H1 (cell line): ENCODE results near the gene ASIC2.

Experiments used
- EZH2 ChIP-seq: fragments of 200-600 bp; sonication (generic); IDR thresholded peaks from 2 replicates; pipeline ENCODE4 v1.7.1; 2012; ENCODE audit warnings: low read depth, mild to moderate bottlenecking, moderate library complexity, low read length, inconsistent platforms; ENCODE audit not compliant: severe bottlenecking
- GABPA ChIP-seq: IDR thresholded peaks from 2 replicates; pipeline ENCODE4 v1.6.1; 2011; ENCODE audit warnings: mild to moderate bottlenecking, low read length, moderate library complexity, borderline replicate concordance; ENCODE audit not compliant: insufficient read depth
- JUN ChIP-seq: IDR thresholded peaks from 2 replicates; pipeline ENCODE4 v1.6.1; 2011; ENCODE audit warnings: low read depth, mild to moderate bottlenecking, improper control_type of control experiment, low read length
- KDM5A ChIP-seq: fragments of 200-600 bp; IDR thresholded peaks from 2 replicates; pipeline ENCODE4 v1.7.1; 2012; ENCODE audit warnings: mild to moderate bottlenecking, low read length, inconsistent platforms, mixed read lengths
- NRF1 ChIP-seq: IDR thresholded peaks from 2 replicates; pipeline ENCODE4 v1.6.1; 2011; ENCODE audit warnings: mild to moderate bottlenecking, low read depth, low read length, improper control_type of control experiment
- POLR2A ChIP-seq, 2 experiments: IDR thresholded peaks; 1 replicate in 1 of 2; 2 replicates in 1 of 2; pipeline ENCODE4 v1.6.1; 2011; ENCODE audit warnings: low read depth in 2 of 2, low read length in 2 of 2, mild to moderate bottlenecking in 2 of 2; ENCODE audit errors: control extremely low read depth in 1 of 2
- POLR2AphosphoS5 ChIP-seq: IDR thresholded peaks from 2 replicates; pipeline ENCODE4 v1.6.1; 2011; ENCODE audit warnings: low read depth, low read length
- RAD21 ChIP-seq, 2 experiments: IDR thresholded peaks in 1 of 2; conservative IDR thresholded peaks in 1 of 2; 2 replicates each; pipeline ENCODE4 v1.6.1; 2011; ENCODE audit warnings: low read depth in 2 of 2, low read length in 2 of 2, improper control_type of control experiment in 1 of 2, inconsistent platforms in 1 of 2, mild to moderate bottlenecking in 1 of 2, moderate library complexity in 1 of 2
- RXRA ChIP-seq: IDR thresholded peaks from 2 replicates; pipeline ENCODE4 v1.6.1; 2011; ENCODE audit warnings: low read depth, mild to moderate bottlenecking, low read length, moderate library complexity; ENCODE audit not compliant: insufficient read depth
- SIN3A ChIP-seq, 2 experiments: IDR thresholded peaks in 1 of 2; conservative IDR thresholded peaks in 1 of 2; 2 replicates each; pipeline ENCODE4 v1.6.1; 2011 to 2012; ENCODE audit warnings: low read length in 2 of 2, improper control_type of control experiment in 1 of 2, low read depth in 1 of 2, mild to moderate bottlenecking in 1 of 2
- SP2 ChIP-seq: IDR thresholded peaks from 2 replicates; pipeline ENCODE4 v1.6.1; 2012; ENCODE audit warnings: mild to moderate bottlenecking, low read length, inconsistent platforms
- ZNF274 ChIP-seq: IDR thresholded peaks from 2 replicates; pipeline ENCODE4 v1.7.0; 2012; ENCODE audit warnings: low read length, borderline replicate concordance; ENCODE audit errors: extremely low read depth
- TF ChIP-seq, protein P1 (sequence below), 3 experiments: IDR thresholded peaks; 1 replicate in 2 of 3; 2 replicates in 1 of 3; pipeline versions ENCODE4 v1.5.1 to v1.6.1; 2011; ENCODE audit warnings: low read length in 3 of 3, mild to moderate bottlenecking in 3 of 3, inconsistent platforms in 2 of 3, low read depth in 1 of 3, moderate library complexity in 1 of 3; ENCODE audit not compliant: insufficient read depth in 1 of 3; ENCODE audit errors: control extremely low read depth in 1 of 3
- TF ChIP-seq, protein P2 (sequence below): IDR thresholded peaks from 2 replicates; pipeline ENCODE4 v1.6.1; 2012; ENCODE audit warnings: inconsistent platforms

DNA sequence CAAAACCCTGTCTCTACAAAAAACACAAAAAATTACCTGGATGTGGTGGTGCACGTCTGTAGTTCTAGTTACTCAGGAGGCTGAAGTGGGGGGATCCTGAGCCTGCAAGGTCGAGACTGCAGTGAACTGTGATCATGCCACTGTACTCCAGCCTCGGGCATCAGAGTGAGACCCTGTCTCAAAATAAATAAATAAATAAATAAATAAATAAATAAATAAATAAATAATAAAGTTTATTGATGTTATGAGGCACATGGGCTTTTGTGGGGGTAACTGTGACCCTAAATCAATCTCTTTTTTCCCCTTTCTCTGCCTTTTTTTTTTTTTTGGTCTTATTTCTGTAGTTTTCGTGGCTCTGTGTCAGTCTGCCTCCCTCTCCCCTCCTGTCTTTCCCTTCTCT, 4.5 kb upstream of the ASIC2 start:
- TF ChIP-seq POLR2A (IDR thresholded peaks at IDR 0.05; ENCODE audit: control extremely low read depth in 1 of 2, low read depth in 2 of 2, low read length in 2 of 2) (no peak), JUN (no peak), KDM5A (no peak), RAD21 (IDR thresholded peaks at IDR 0.05 in 1 of 2, conservative IDR thresholded peaks at IDR 0.05 in 1 of 2; ENCODE audit: low read depth in 2 of 2, low read length in 2 of 2) (no peak), RXRA (no peak), EZH2 (no peak), SIN3A (conservative IDR thresholded peaks at IDR 0.05 in 1 of 2, IDR thresholded peaks at IDR 0.05 in 1 of 2; ENCODE audit: low read depth in 1 of 2, low read length in 2 of 2) (no peak), GABPA (no peak), ZNF274 (no peak), POLR2AphosphoS5 (no peak), NRF1 (no peak), SP2 (no peak)
- TF ChIP-seq, protein P1, sequence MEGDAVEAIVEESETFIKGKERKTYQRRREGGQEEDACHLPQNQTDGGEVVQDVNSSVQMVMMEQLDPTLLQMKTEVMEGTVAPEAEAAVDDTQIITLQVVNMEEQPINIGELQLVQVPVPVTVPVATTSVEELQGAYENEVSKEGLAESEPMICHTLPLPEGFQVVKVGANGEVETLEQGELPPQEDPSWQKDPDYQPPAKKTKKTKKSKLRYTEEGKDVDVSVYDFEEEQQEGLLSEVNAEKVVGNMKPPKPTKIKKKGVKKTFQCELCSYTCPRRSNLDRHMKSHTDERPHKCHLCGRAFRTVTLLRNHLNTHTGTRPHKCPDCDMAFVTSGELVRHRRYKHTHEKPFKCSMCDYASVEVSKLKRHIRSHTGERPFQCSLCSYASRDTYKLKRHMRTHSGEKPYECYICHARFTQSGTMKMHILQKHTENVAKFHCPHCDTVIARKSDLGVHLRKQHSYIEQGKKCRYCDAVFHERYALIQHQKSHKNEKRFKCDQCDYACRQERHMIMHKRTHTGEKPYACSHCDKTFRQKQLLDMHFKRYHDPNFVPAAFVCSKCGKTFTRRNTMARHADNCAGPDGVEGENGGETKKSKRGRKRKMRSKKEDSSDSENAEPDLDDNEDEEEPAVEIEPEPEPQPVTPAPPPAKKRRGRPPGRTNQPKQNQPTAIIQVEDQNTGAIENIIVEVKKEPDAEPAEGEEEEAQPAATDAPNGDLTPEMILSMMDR (IDR thresholded peaks at IDR 0.05; ENCODE audit: control extremely low read depth in 1 of 3, insufficient read depth in 1 of 3, low read depth in 1 of 3, low read length in 3 of 3), result no peak
- TF ChIP-seq, protein P2, sequence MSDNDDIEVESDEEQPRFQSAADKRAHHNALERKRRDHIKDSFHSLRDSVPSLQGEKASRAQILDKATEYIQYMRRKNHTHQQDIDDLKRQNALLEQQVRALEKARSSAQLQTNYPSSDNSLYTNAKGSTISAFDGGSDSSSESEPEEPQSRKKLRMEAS, result no peak
